GM19238 (cell line): ENCODE data around the gene PRRT2.
A peak's percentile ranks its signal among the peaks of the same experiment; 100 is the strongest.

ENCODE experiments used
- DNase-seq: peaks from one replicate; pipeline ENCODE4 v3.0.0; 2011; ENCODE audit warnings: low spot score; ENCODE audit not compliant: insufficient read length

PRRT2 gene

GRCh38 chr16:29860218-29860617 lies 48.2 kb downstream of the PRRT2 start:
- no peak for DNase-seq

GRCh38 chr16:29862383-29862883 lies 50.4 kb downstream of the PRRT2 start:
- DNase-seq, result no peak

GRCh38 chr16:29862884-29863668 lies 51.1 kb downstream of the PRRT2 start, which contains the start of gene CDIPT:
CDIPT (minus strand) TSS chr16:29863226; CDS start chr16:29862857, 369 bp downstream.
- peak; percentile 91 for DNase-seq

GRCh38 chr16:29863669-29863984 lies 51.6 kb downstream of the PRRT2 start:
- no peak for DNase-seq

GRCh38 chr16:29864205-29864604 lies 52.2 kb downstream of the PRRT2 start:
- no peak for DNase-seq
